Natural killer cell (primary cell): ENCODE results near the gene KLHL22. TPM values are rescaled to one million over a fixed set of nuclear protein-coding genes. Genes with fewer than 3 reads are reported as not detected.

Experiments
- total RNA-seq, 4 donors: library from RNA; stranded (reverse); fragments of 120-200 nt in 1 of 4; gene quantifications; one replicate each; pipeline versions ENCODE4 v1.2.3 to v1.2.4, GENCODE V29; 2013 to 2022

KLHL22 gene
- total RNA-seq, 3 donors from 2014 or later (not counting 1 experiment from before 2014, with no cell fraction given) = 26.5 to 53.0 (median 31.0) TPM

Other genes starting within 250 kb of the KLHL22 start
- gene RTN4R, start 227.5 kb downstream of the KLHL22 start, total RNA-seq = 1 to 10 TPM; 1.2 to 2.9 (median 1.6) TPM
- 10 to 100 TPM; 20.3 to 34.3 (median 33.0) TPM for gene DGCR6L, start 175.7 kb downstream of the KLHL22 start, total RNA-seq
- gene ZNF74, start 101.6 kb downstream of the KLHL22 start, total RNA-seq = 10 to 100 TPM in 2 of 3 donors, 1 to 10 TPM in 1; 7.7 to 18.2 (median 10.4) TPM
- gene SCARF2, start 58.0 kb downstream of the KLHL22 start, total RNA-seq = 1 to 10 TPM; 1.8 to 3.5 (median 2.9) TPM
- gene MED15, start 11.8 kb upstream of the KLHL22 start, total RNA-seq = 100 to 1,000 TPM; 269 to 291 (median 270) TPM